ENCODE measurements around the gene CFAP410. TPM values are rescaled to one million over a fixed set of nuclear protein-coding genes. Genes with fewer than 3 reads are reported as not detected.

CFAP410 gene
- total and polyA plus RNA-seq, 2 donors (not counting 3 experiments of a cell fraction or from before 2014, with no cell fraction given): 7.2 to 12.2 TPM

DNA sequence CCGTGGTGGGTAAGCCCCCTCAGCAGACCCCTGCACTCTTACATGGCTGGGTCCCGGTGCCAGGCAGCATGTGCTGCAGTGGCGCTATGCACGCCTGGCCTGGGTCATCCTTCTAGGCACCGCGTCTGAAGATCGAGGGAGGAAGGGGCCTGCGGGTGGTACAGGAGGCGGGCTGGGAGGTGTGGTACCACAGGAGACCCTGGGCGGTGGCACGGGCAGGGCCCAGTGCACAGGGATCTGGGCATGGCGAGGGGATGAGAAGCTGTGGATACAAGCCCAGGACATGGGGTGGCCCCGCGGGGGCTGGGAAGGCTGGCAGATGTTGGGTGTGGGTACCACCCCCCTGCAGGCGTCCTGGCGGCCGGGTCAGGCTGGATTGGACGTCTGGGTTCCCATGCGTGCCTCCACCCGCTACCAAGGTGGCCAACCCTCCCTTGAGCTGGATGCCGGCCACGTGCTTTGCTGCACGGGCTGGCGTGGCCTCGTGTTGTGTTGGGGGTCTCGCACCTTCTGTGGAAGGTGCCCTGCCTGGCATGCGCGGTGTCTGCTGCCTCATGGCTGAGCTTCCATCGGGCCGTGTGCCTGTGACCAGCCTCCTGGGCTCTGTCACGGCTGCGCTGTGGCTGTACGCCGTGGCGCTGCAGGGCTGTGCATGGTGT, 19.7 kb downstream of the CFAP410 start:
- Histone ChIP-seq H3K9me3 (replicated peaks; ENCODE audit: control insufficient read depth, insufficient read depth, low read length) (no peaks in the 10 kb centered on the region), H3K4me2 (ENCODE audit: insufficient read depth, low read length) (no peak overlapping the region), H3K79me2 (ENCODE audit: control insufficient read depth, insufficient read depth, low read length) (no peaks in the 10 kb centered on the region), H4K20me1 (replicated peaks; ENCODE audit: control insufficient read depth, extremely low read depth, insufficient read depth, low read length) (no peaks in the 10 kb centered on the region), H3K9me1 (replicated peaks; ENCODE audit: control insufficient read depth, extremely low read depth, insufficient read depth, low read length) (no peaks in the 10 kb centered on the region), H3K27me3 (ENCODE audit: control insufficient read depth in 2 of 2, insufficient read depth in 2 of 2, low read length in 2 of 2) (no peaks in the 10 kb centered on the region), H3K36me3 (ENCODE audit: control insufficient read depth in 2 of 2, extremely low read depth in 1 of 2, insufficient read depth in 2 of 2, low read length in 2 of 2) (peaks cover 2 to 56% of the 10 kb centered on the region in 2 experiments), H3K4me1 (ENCODE audit: control insufficient read depth, extremely low read depth, insufficient read depth, low read length) (no peaks in the 10 kb centered on the region), H3K4me3 (replicated peaks in 1 of 3; ENCODE audit: insufficient read depth in 1 of 3, low read depth in 1 of 3, low read length in 3 of 3) (no peak overlapping the region), H3K9ac (replicated peaks; ENCODE audit: extremely low read depth, insufficient read depth, low read length) (no peak overlapping the region), H2AFZ (ENCODE audit: low read depth, low read length) (no peak overlapping the region), H3K27ac (ENCODE audit: insufficient read depth, low read depth, low read length) (no peak overlapping the region)
- DNase-seq (ENCODE audit: low read depth, low spot score) (no peak), FAIRE-seq (no peak)
- no peak for TF ChIP-seq MAX (IDR thresholded peaks at IDR 0.05; ENCODE audit: insufficient read depth, insufficient read length)
- TF ChIP-seq JUN (IDR thresholded peaks at IDR 0.05; ENCODE audit: borderline replicate concordance, insufficient read depth, insufficient read length, low read depth): no peak
- TF ChIP-seq GATA2 (IDR thresholded peaks at IDR 0.05; ENCODE audit: insufficient read depth, insufficient read length, low read depth, low read length): no peak
- TF ChIP-seq FOS (IDR thresholded peaks at IDR 0.05; ENCODE audit: borderline replicate concordance, insufficient read depth, low read length): no peak
- no peak for TF ChIP-seq MYC (IDR thresholded peaks at IDR 0.05; ENCODE audit: low read depth, low read length)
- TF ChIP-seq EZH2 (IDR thresholded peaks at IDR 0.05; ENCODE audit: borderline replicate concordance, low read depth, low read length, severe bottlenecking): no peak
- no peak for TF ChIP-seq POLR2AphosphoS5 (IDR thresholded peaks at IDR 0.05; ENCODE audit: insufficient read depth, low read depth, low read length)
- TF ChIP-seq POLR2A (IDR thresholded peaks at IDR 0.05; ENCODE audit: low read depth, low read length): no peak
- no peak for TF ChIP-seq CTCF (IDR thresholded peaks at IDR 0.05; ENCODE audit: extremely low read depth in 1 of 2, insufficient read depth in 1 of 2, low read depth in 1 of 2, low read length in 2 of 2)
- ChIA-PET CTCF (interaction anchor here (1.0 kb wide), 1 partner anchor 22 kb away, joined by 3 read pairs; no protein-coding TSS in a partner anchor), POLR2A (no interaction called here)
- intact Hi-C loops (cut with micrococcal nuclease) (no loop called here), dilution Hi-C loops (cut with MboI; ENCODE audit: extremely low pct_ligation_motif_present, low sequenced_read_pairs) (no loop called here)
- BruUV-seq (replicated peaks): no TSS peak

Measured in endothelial cell of umbilical vein (primary cell).